Astrocyte of the cerebellum (primary cell): ENCODE measurements around the gene ITM2C.

ENCODE experiments used
- DNase-seq: peaks from one replicate; pipeline ENCODE4 v3.0.0-alpha.2; 2011; ENCODE audit warnings: low read depth
- H3K4me3 ChIP-seq: 2 replicates; pipeline ENCODE4 v1.5.1; 2011; ENCODE audit warnings: mild to moderate bottlenecking, low read depth, low read length, moderate library complexity
- in situ Hi-C: cut with HindIII; loops from 2 replicates; pipeline ENCODE4 v1.10.0; 2017; ENCODE audit warnings: low sequenced_read_pairs
- TF ChIP-seq, protein P1 (sequence below): IDR thresholded peaks from 2 replicates; pipeline ENCODE4 v1.5.1; 2012; ENCODE audit warnings: low read length, low read depth, moderate library complexity, mild to moderate bottlenecking; ENCODE audit errors: missing control alignments

ITM2C gene

DNA sequence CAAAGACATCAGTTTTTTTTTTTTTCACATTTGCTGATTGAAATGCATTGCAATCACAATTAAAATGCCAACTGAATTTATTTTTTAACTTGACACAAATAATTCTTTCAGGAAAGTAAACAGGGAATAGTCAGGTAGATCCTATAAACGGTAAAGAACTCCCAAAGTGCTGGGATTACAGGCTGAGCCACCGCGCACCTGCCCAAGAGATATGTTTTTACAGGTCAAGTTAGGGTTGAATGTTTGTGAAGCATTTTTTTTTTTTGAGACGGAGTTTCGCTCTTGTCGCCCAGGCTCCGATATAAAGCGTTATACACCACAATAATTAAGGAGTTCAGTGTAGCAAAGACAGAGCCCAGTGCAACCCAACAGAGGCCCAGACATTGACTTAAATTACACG, 15.1 kb downstream of the ITM2C start:
- DNase-seq: no peak
- in situ Hi-C loops: loop anchor here (5.0 kb wide), 1 partner anchor 37 kb away; no protein-coding TSS in a partner anchor
- H3K4me3 ChIP-seq: no peak overlapping the region
- TF ChIP-seq, protein P1, sequence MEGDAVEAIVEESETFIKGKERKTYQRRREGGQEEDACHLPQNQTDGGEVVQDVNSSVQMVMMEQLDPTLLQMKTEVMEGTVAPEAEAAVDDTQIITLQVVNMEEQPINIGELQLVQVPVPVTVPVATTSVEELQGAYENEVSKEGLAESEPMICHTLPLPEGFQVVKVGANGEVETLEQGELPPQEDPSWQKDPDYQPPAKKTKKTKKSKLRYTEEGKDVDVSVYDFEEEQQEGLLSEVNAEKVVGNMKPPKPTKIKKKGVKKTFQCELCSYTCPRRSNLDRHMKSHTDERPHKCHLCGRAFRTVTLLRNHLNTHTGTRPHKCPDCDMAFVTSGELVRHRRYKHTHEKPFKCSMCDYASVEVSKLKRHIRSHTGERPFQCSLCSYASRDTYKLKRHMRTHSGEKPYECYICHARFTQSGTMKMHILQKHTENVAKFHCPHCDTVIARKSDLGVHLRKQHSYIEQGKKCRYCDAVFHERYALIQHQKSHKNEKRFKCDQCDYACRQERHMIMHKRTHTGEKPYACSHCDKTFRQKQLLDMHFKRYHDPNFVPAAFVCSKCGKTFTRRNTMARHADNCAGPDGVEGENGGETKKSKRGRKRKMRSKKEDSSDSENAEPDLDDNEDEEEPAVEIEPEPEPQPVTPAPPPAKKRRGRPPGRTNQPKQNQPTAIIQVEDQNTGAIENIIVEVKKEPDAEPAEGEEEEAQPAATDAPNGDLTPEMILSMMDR: no peak

DNA sequence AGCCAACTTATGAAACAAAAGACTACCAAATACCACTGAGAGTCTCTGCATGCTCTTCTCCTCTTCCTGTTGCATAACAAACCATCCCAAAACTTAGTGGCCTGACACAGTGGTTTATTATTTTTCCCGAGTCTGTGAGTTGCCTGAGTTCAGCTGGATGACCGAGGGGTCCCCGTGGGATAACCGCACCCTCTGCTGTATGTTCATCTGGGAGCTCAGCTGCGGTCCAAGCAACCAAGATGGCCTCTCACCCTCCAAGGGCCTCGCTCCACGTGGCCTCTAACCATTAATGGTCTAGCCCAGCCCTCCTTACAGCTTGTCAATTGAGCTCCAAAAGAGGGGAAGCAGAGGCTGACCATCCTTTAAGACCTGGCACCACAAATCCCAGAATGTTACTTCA, 17.1 kb downstream of the ITM2C start:
- H3K4me3 ChIP-seq: no peak overlapping the region
- in situ Hi-C loops: no loop called here

DNA sequence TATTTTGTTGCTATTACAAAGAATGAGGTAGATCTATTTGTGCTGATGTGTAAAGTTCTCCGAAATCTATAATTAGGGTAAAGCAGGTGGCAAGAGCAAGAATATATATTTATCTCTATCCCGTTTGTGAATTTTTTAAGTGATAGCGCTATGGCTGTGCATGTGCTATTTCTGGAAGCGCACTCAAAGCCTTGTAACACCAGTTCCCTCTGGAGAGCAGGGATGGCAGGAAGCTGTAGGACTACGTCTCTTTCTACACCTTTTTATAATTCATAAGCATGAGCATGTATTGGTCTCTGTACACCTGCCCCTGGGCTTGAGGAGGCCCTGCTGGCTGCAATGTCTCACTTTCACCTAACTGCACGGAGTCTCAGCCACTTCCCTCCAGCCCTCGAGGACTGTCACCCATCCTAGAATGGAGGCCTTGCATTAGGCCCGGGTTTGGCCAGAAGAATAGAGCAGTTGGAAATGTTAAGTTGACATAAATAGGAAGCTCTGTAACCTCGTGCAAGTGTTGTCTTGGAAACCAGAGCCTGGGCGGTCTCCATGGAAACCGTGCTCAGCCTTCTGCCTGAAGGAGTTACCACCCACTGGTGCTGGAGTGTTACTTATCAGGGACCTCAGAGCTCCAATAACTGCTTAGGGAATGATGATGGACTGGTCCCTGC, 20.9 kb downstream of the ITM2C start:
- in situ Hi-C loops: no loop called here
- peak; percentile 35 for DNase-seq
- TF ChIP-seq, protein P1: no peak
- H3K4me3 ChIP-seq: no peak overlapping the region

More for the DNA sequence above, 17.1 kb downstream of the ITM2C start:
- no peak for DNase-seq
- TF ChIP-seq, protein P1: no peak

- DNase-seq: no peak
- in situ Hi-C loops: no loop called here
- no peak overlapping the region for H3K4me3 ChIP-seq
- TF ChIP-seq, protein P1: no peak
These were observed 21.5 kb downstream of the ITM2C start for GRCh38 chr2:230886206-230886605.

- no peak for DNase-seq
- no peak overlapping the region for H3K4me3 ChIP-seq
- TF ChIP-seq, protein P1: no peak
- in situ Hi-C loops: no loop called here
These were observed 21.9 kb downstream of the ITM2C start for GRCh38 chr2:230886671-230887071.

GRCh38 chr2:230887342-230887741, 22.6 kb downstream of the ITM2C start:
- no peak overlapping the region for H3K4me3 ChIP-seq
- no peak for DNase-seq
- in situ Hi-C loops: no loop called here
- TF ChIP-seq, protein P1: no peak
